GM23338 (cell line): ENCODE measurements around the gene MT1B. TPM values are rescaled to one million over a fixed set of nuclear protein-coding genes. Genes with fewer than 3 reads are reported as not detected.
A peak's percentile ranks its signal among the peaks of the same experiment; 100 is the strongest.

Experiments
- ATAC-seq: fragments of 200-7000 bp; cut with Tn5 transposase; 3 replicates; pipeline ENCODE4 v1.9.1; 2020
- DNase-seq: peaks from one replicate; pipeline ENCODE4 v3.0.0-alpha.2; 2015; ENCODE audit warnings: low spot score
- H2AFZ ChIP-seq: fragments of 200-600 bp; sonication (generic); 2 replicates; pipeline ENCODE4 v1.8.0; 2016; ENCODE audit warnings: antibody characterized with exemption, mild to moderate bottlenecking, moderate library complexity
- H3F3A ChIP-seq: fragments of 200-600 bp; sonication (generic); replicated peaks from 2 replicates; pipeline ENCODE4 v1.8.0; 2017; ENCODE audit warnings: antibody characterized with exemption, mixed run types, low read depth
- H3K27ac ChIP-seq: fragments of 200-600 bp; sonication (generic); 2 replicates; pipeline ENCODE4 v1.6.1; 2016; ENCODE audit warnings: low read depth
- H3K27me3 ChIP-seq: fragments of 200-600 bp; sonication (generic); 2 replicates; pipeline ENCODE4 v1.8.0; 2016; ENCODE audit warnings: mild to moderate bottlenecking, mixed run types, moderate library complexity; ENCODE audit not compliant: insufficient read depth
- H3K36me3 ChIP-seq: fragments of 200-600 bp; sonication (generic); 2 replicates; pipeline ENCODE4 v1.8.0; 2016; ENCODE audit warnings: mild to moderate bottlenecking; ENCODE audit not compliant: insufficient read depth
- H3K4me1 ChIP-seq: fragments of 200-600 bp; sonication (generic); 2 replicates; pipeline ENCODE4 v1.8.0; 2016; ENCODE audit warnings: mild to moderate bottlenecking, moderate library complexity; ENCODE audit not compliant: insufficient read depth
- H3K4me2 ChIP-seq: fragments of 200-600 bp; sonication (generic); 2 replicates; pipeline ENCODE4 v1.7.1; 2017; ENCODE audit warnings: mixed run types
- H3K4me3 ChIP-seq: fragments of 200-600 bp; sonication (generic); 2 replicates; pipeline ENCODE4 v1.6.1; 2016; ENCODE audit warnings: mixed run types
- H3K79me2 ChIP-seq: fragments of 200-600 bp; sonication (generic); replicated peaks from 2 replicates; pipeline ENCODE4 v1.8.0; 2017; ENCODE audit warnings: mild to moderate bottlenecking; ENCODE audit not compliant: insufficient read depth
- H3K9me2 ChIP-seq: fragments of 200-600 bp; sonication (generic); 2 replicates; pipeline ENCODE4 v1.8.0; 2017; ENCODE audit not compliant: insufficient read depth
- H4K20me1 ChIP-seq: fragments of 200-600 bp; sonication (generic); replicated peaks from 2 replicates; pipeline ENCODE4 v1.8.0; 2017; ENCODE audit warnings: mild to moderate bottlenecking; ENCODE audit not compliant: insufficient read depth
- H3K27ac Mint-ChIP-seq: 2 replicates; pipeline ENCODE4 v1.8.0; 2020; ENCODE audit warnings: inconsistent platforms, mild to moderate bottlenecking, moderate library complexity, mixed read lengths
- H3K27me3 Mint-ChIP-seq: 3 replicates; pipeline ENCODE4 v1.8.0; 2022; ENCODE audit warnings: low read depth, mild to moderate bottlenecking, moderate library complexity, mixed read lengths, inconsistent platforms; ENCODE audit not compliant: insufficient read depth, poor library complexity
- H3K36me3 Mint-ChIP-seq: 3 replicates; pipeline ENCODE4 v1.8.0; 2021; ENCODE audit warnings: low read depth, mild to moderate bottlenecking, inconsistent platforms, moderate library complexity, mixed read lengths
- H3K4me1 Mint-ChIP-seq: 3 replicates; pipeline ENCODE4 v1.8.0; 2020; ENCODE audit warnings: mild to moderate bottlenecking, inconsistent platforms, mixed read lengths
- H3K4me3 Mint-ChIP-seq: 3 replicates; pipeline ENCODE4 v1.8.0; 2021; ENCODE audit warnings: moderate library complexity, mild to moderate bottlenecking, inconsistent platforms, mixed read lengths
- H3K9me3 Mint-ChIP-seq: 3 replicates; pipeline ENCODE4 v1.8.0; 2020; ENCODE audit warnings: moderate library complexity, mild to moderate bottlenecking, inconsistent platforms, mixed read lengths
- POLR2AphosphoS5 ChIP-seq: IDR thresholded peaks from 2 replicates; pipeline ENCODE4 v1.6.1; 2016; ENCODE audit warnings: antibody characterized with exemption, low read depth
- REST ChIP-seq: IDR thresholded peaks from one replicate; pipeline ENCODE4 v1.6.1; 2018; ENCODE audit warnings: antibody characterized with exemption; ENCODE audit not compliant: unreplicated experiment
- polyA plus RNA-seq: library from polyadenylated mRNA; unstranded; fragments of >200 nt; fragmentation: Nextera tagmentation; extraction: Ambion mirVana; gene quantifications from 2 replicates; pipeline ENCODE4 v1.2.1, GENCODE V29; 2016
- total RNA-seq: library from RNA; depleted of rRNA; stranded (reverse); fragments of >200 nt; shearing (Covaris generic); gene quantifications from 2 replicates; pipeline ENCODE4 v1.2.3, GENCODE V29; 2014
- TF ChIP-seq, protein P1 (sequence below): fragments of 250-450 bp; sonication (Bioruptor Pico); IDR thresholded peaks from 2 replicates; pipeline ENCODE4 v1.5.0; 2020; ENCODE audit warnings: mild to moderate bottlenecking, moderate library complexity
- TF ChIP-seq, protein P2 (sequence below), 2 experiments: fragments of 200-600 bp in 1 of 2; sonication (generic) in 1 of 2; conservative IDR thresholded peaks; 2 replicates each; pipeline versions ENCODE4 v1.5.1 to v1.6.1; 2016 to 2017; ENCODE audit warnings: antibody characterized with exemption in 2 of 2, low read depth in 2 of 2, mild to moderate bottlenecking in 2 of 2, moderate library complexity in 1 of 2

Gene MT1B
- total and polyA plus RNA-seq, 2 experiments from 2014 or later: not detected

DNA sequence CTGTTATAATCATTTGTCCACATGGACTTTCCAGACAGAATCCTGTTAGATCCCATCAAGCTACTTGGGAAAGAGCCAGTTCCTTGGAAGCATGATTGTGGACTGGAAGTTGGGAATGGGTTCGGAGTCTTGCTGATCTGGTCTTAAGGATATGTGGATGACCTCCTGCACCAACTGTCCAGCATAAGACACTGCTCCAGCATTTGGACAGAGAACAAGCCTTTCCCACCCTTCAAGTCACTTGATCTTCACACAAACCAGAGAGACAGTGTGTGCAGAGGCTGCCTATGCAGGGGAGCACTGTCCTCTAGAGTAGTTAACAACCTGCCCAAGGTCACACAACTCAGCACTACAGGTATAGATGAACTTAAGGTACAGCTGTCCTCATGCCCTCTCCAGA is 5.8 kb upstream of the MT1B start:
- H3F3A ChIP-seq: 0 out of 2 replicates have a peak, but pooled peaks cover 6% of the 10 kb centered on the region
- no peak overlapping the region for H2AFZ ChIP-seq
- Mint-ChIP-seq H3K36me3 (no peaks in the 10 kb centered on the region), H3K9me3 (no peaks in the 10 kb centered on the region), H3K27me3 (peaks cover 85% of the 10 kb centered on the region), H3K4me1 (peaks cover 30% of the 10 kb centered on the region), H3K27ac (no peak overlapping the region), H3K4me3 (no peak overlapping the region)
- no peak overlapping the region for H3K4me3 ChIP-seq
- no peaks in the 10 kb centered on the region for H3K79me2 ChIP-seq
- peaks cover 12% of the 10 kb centered on the region; the same call in 1 of the 2 replicates for H3K4me1 ChIP-seq
- H4K20me1 ChIP-seq: no peaks in the 10 kb centered on the region
- no peaks in the 10 kb centered on the region for H3K9me2 ChIP-seq
- ATAC-seq (no peak), DNase-seq (no peak)
- TF ChIP-seq POLR2AphosphoS5: no peak
- TF ChIP-seq, protein P1, sequence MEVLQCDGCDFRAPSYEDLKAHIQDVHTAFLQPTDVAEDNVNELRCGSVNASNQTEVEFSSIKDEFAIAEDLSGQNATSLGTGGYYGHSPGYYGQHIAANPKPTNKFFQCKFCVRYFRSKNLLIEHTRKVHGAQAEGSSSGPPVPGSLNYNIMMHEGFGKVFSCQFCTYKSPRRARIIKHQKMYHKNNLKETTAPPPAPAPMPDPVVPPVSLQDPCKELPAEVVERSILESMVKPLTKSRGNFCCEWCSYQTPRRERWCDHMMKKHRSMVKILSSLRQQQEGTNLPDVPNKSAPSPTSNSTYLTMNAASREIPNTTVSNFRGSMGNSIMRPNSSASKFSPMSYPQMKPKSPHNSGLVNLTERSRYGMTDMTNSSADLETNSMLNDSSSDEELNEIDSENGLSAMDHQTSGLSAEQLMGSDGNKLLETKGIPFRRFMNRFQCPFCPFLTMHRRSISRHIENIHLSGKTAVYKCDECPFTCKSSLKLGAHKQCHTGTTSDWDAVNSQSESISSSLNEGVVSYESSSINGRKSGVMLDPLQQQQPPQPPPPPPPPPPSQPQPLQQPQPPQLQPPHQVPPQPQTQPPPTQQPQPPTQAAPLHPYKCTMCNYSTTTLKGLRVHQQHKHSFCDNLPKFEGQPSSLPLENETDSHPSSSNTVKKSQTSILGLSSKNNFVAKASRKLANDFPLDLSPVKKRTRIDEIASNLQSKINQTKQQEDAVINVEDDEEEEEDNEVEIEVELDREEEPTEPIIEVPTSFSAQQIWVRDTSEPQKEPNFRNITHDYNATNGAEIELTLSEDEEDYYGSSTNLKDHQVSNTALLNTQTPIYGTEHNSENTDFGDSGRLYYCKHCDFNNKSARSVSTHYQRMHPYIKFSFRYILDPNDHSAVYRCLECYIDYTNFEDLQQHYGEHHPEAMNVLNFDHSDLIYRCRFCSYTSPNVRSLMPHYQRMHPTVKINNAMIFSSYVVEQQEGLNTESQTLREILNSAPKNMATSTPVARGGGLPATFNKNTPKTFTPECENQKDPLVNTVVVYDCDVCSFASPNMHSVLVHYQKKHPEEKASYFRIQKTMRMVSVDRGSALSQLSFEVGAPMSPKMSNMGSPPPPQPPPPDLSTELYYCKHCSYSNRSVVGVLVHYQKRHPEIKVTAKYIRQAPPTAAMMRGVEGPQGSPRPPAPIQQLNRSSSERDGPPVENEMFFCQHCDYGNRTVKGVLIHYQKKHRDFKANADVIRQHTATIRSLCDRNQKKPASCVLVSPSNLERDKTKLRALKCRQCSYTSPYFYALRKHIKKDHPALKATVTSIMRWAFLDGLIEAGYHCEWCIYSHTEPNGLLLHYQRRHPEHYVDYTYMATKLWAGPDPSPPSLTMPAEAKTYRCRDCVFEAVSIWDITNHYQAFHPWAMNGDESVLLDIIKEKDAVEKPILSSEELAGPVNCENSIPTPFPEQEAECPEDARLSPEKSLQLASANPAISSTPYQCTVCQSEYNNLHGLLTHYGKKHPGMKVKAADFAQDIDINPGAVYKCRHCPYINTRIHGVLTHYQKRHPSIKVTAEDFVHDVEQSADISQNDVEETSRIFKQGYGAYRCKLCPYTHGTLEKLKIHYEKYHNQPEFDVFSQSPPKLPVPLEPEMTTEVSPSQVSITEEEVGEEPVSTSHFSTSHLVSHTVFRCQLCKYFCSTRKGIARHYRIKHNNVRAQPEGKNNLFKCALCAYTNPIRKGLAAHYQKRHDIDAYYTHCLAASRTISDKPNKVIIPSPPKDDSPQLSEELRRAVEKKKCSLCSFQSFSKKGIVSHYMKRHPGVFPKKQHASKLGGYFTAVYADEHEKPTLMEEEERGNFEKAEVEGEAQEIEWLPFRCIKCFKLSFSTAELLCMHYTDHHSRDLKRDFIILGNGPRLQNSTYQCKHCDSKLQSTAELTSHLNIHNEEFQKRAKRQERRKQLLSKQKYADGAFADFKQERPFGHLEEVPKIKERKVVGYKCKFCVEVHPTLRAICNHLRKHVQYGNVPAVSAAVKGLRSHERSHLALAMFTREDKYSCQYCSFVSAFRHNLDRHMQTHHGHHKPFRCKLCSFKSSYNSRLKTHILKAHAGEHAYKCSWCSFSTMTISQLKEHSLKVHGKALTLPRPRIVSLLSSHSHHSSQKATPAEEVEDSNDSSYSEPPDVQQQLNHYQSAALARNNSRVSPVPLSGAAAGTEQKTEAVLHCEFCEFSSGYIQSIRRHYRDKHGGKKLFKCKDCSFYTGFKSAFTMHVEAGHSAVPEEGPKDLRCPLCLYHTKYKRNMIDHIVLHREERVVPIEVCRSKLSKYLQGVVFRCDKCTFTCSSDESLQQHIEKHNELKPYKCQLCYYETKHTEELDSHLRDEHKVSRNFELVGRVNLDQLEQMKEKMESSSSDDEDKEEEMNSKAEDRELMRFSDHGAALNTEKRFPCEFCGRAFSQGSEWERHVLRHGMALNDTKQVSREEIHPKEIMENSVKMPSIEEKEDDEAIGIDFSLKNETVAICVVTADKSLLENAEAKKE (CRISPR knock-in tag): no peak
- H3K36me3 ChIP-seq: no peaks in the 10 kb centered on the region
- H3K27me3 ChIP-seq: peaks cover 98% of the 10 kb centered on the region
- no peak overlapping the region for H3K27ac ChIP-seq
- no peak overlapping the region for H3K4me2 ChIP-seq

DNA sequence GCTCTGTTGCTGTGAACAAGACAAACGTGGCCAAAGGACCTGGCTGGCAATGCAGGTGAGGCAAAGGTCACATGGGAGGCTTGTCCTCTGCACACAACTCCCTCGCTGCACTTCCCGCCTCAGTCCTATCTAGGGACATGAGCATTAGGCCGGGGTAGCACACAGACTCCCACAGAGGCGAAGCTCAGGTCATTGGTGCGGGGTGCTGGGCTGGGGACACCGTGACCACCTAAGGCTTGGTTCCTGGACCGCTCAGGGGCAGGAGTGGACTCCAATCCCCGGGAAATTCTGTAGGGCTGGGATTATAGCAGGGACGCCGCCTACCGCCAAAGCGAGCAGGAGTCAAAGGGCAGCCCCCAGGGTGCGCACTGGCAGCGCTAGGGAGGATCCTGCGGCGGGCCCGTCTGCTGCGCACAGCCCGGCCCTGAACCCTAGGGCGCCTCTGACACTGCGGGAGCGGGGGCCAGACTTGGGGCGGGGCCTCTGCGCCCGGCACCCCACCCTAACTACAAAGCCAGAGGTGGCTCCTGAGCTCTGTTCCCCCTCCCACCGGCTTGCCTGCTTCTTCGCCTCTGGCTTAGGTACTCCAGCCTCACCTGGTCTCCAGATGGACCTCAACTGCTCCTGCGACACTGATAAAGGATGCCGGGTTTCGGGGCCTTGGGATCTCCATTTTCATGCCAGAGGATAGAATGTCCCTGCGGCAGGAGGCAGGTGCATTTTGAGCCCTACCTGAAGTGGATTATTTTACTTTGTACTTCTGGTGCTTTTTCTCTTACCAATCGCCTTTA is 3.9 kb upstream of the MT1B start:
- H3K4me3 ChIP-seq: peak overlapping the region; percentile 49
- H3K79me2 ChIP-seq: no peaks in the 10 kb centered on the region
- ATAC-seq (peak; percentile 75), DNase-seq (peak; percentile 67)
- no peaks in the 10 kb centered on the region for H4K20me1 ChIP-seq
- peaks cover 82% of the 10 kb centered on the region for H3K27me3 ChIP-seq
- peak overlapping the region; percentile 83 for H3K4me2 ChIP-seq
- Mint-ChIP-seq H3K36me3 (no peaks in the 10 kb centered on the region), H3K4me3 (peak overlapping the region; percentile 54; the same call in 2 of the 3 replicates), H3K27ac (no peak overlapping the region), H3K27me3 (peaks cover 83% of the 10 kb centered on the region), H3K4me1 (peaks cover 16% of the 10 kb centered on the region; the same call in 2 of the 3 replicates), H3K9me3 (no peaks in the 10 kb centered on the region)
- H3K36me3 ChIP-seq: no peaks in the 10 kb centered on the region
- H3K27ac ChIP-seq: no peak overlapping the region
- peak overlapping the region; percentile 99 for H2AFZ ChIP-seq
- no peaks in the 10 kb centered on the region for H3K9me2 ChIP-seq
- TF ChIP-seq, protein P2, sequence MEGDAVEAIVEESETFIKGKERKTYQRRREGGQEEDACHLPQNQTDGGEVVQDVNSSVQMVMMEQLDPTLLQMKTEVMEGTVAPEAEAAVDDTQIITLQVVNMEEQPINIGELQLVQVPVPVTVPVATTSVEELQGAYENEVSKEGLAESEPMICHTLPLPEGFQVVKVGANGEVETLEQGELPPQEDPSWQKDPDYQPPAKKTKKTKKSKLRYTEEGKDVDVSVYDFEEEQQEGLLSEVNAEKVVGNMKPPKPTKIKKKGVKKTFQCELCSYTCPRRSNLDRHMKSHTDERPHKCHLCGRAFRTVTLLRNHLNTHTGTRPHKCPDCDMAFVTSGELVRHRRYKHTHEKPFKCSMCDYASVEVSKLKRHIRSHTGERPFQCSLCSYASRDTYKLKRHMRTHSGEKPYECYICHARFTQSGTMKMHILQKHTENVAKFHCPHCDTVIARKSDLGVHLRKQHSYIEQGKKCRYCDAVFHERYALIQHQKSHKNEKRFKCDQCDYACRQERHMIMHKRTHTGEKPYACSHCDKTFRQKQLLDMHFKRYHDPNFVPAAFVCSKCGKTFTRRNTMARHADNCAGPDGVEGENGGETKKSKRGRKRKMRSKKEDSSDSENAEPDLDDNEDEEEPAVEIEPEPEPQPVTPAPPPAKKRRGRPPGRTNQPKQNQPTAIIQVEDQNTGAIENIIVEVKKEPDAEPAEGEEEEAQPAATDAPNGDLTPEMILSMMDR (conservative IDR thresholded peaks at IDR 0.05; ENCODE audit: low read depth in 2 of 2): peak in 1 of 2 experiments; percentile 57; a peak in 2 of 4 replicates
- TF ChIP-seq REST (no peak), POLR2AphosphoS5 (no peak)
- peaks cover 7% of the 10 kb centered on the region; the same call in 1 of the 2 replicates for H3K4me1 ChIP-seq
- 0 out of 2 replicates have a peak, but pooled peaks cover 2% of the 10 kb centered on the region for H3F3A ChIP-seq
